HepG2 (cell line): ENCODE results near the gene NOXO1. TPM values are rescaled to one million over a fixed set of nuclear protein-coding genes. Genes with fewer than 3 reads are reported as not detected.

Experiments used
- ARNTL ChIP-seq: sonication (generic); formaldehyde crosslinking; IDR thresholded peaks from 2 replicates; pipeline ENCODE4 v1.4.0; 2020; ENCODE audit warnings: mild to moderate bottlenecking, missing genetic modification reagents
- DR1 ChIP-seq: sonication (generic); formaldehyde crosslinking; IDR thresholded peaks from 2 replicates; pipeline ENCODE4 v1.8.0; 2021; ENCODE audit warnings: mild to moderate bottlenecking, missing genetic modification reagents, inconsistent platforms
- E2F2 ChIP-seq: sonication (generic); formaldehyde crosslinking; IDR thresholded peaks from 2 replicates; pipeline ENCODE4 v1.4.0; 2020; ENCODE audit warnings: missing genetic modification reagents, borderline replicate concordance
- FOXA3 ChIP-seq: IDR thresholded peaks from 2 replicates; pipeline ENCODE4 v1.6.1; 2016; ENCODE audit warnings: missing genetic modification reagents, missing compliant biosample characterization
- HDAC1 ChIP-seq: sonication (generic); formaldehyde crosslinking; IDR thresholded peaks from 2 replicates; pipeline ENCODE4 v1.5.1; 2020; ENCODE audit warnings: mild to moderate bottlenecking, missing genetic modification reagents
- IKZF4 ChIP-seq: sonication (generic); formaldehyde crosslinking; IDR thresholded peaks from 2 replicates; pipeline ENCODE4 v1.5.1; 2020; ENCODE audit warnings: borderline replicate concordance, mild to moderate bottlenecking, low read depth, missing genetic modification reagents; ENCODE audit errors: not compliant biosample characterization
- MAFG ChIP-seq: sonication (generic); formaldehyde crosslinking; IDR thresholded peaks from 2 replicates; pipeline ENCODE4 v1.5.1; 2020; ENCODE audit warnings: mild to moderate bottlenecking, missing genetic modification reagents
- MEIS2 ChIP-seq: sonication (generic); formaldehyde crosslinking; IDR thresholded peaks from 2 replicates; pipeline ENCODE4 v1.9.0; 2021; ENCODE audit warnings: mild to moderate bottlenecking, missing genetic modification reagents
- NCOR1 ChIP-seq: fragments of 200-600 bp; sonication (generic); IDR thresholded peaks from 2 replicates; pipeline ENCODE4 v1.7.0; 2017; ENCODE audit warnings: antibody characterized with exemption, low read length, borderline replicate concordance
- PLSCR1 ChIP-seq: sonication (generic); formaldehyde crosslinking; IDR thresholded peaks from 2 replicates; pipeline ENCODE4 v1.5.0; 2020; ENCODE audit warnings: missing genetic modification reagents, mild to moderate bottlenecking, borderline replicate concordance
- SAFB2 ChIP-seq: sonication (generic); formaldehyde crosslinking; IDR thresholded peaks from 2 replicates; pipeline ENCODE4 v1.5.1; 2020; ENCODE audit warnings: missing genetic modification reagents, low read depth, mild to moderate bottlenecking, borderline replicate concordance
- SMAD9 ChIP-seq: sonication (generic); formaldehyde crosslinking; IDR thresholded peaks from 2 replicates; pipeline ENCODE4 v1.5.1; 2020; ENCODE audit warnings: mild to moderate bottlenecking, missing genetic modification reagents
- TFE3 ChIP-seq: IDR thresholded peaks from 2 replicates; pipeline ENCODE4 v1.6.1; 2016
- TIGD3 ChIP-seq: sonication (generic); formaldehyde crosslinking; IDR thresholded peaks from 2 replicates; pipeline ENCODE4 v1.5.1; 2020; ENCODE audit warnings: mild to moderate bottlenecking, missing genetic modification reagents, borderline replicate concordance
- ZFP62 ChIP-seq: sonication (generic); formaldehyde crosslinking; IDR thresholded peaks from 2 replicates; pipeline ENCODE4 v1.4.0; 2020; ENCODE audit warnings: missing genetic modification reagents
- ZFY ChIP-seq: sonication (generic); formaldehyde crosslinking; IDR thresholded peaks from 2 replicates; pipeline ENCODE4 v1.4.0; 2020; ENCODE audit warnings: missing genetic modification reagents
- ZNF337 ChIP-seq: sonication (generic); formaldehyde crosslinking; IDR thresholded peaks from 2 replicates; pipeline ENCODE4 v1.5.1; 2020; ENCODE audit warnings: missing genetic modification reagents, low read depth, mild to moderate bottlenecking, borderline replicate concordance
- ZNF569 ChIP-seq: sonication (generic); formaldehyde crosslinking; IDR thresholded peaks from 2 replicates; pipeline ENCODE4 v1.5.0; 2020; ENCODE audit warnings: mild to moderate bottlenecking, missing genetic modification reagents, moderate library complexity, borderline replicate concordance
- ZNF616 ChIP-seq: sonication (generic); formaldehyde crosslinking; IDR thresholded peaks from 2 replicates; pipeline ENCODE4 v1.5.0; 2020; ENCODE audit warnings: low read depth, mild to moderate bottlenecking, missing genetic modification reagents
- ZNF775 ChIP-seq: sonication (generic); formaldehyde crosslinking; IDR thresholded peaks from 2 replicates; pipeline ENCODE4 v1.4.0; 2020; ENCODE audit warnings: missing genetic modification reagents, mild to moderate bottlenecking, moderate library complexity, borderline replicate concordance
- ZSCAN22 ChIP-seq: sonication (generic); formaldehyde crosslinking; IDR thresholded peaks from 2 replicates; pipeline ENCODE4 v1.4.0; 2020; ENCODE audit warnings: mild to moderate bottlenecking, missing genetic modification reagents
- ZSCAN29 ChIP-seq: sonication (generic); formaldehyde crosslinking; conservative IDR thresholded peaks from 2 replicates; pipeline ENCODE4 v1.4.0; 2020; ENCODE audit warnings: mild to moderate bottlenecking, missing genetic modification reagents
- polyA plus RNA-seq, 8 experiments: library from polyadenylated mRNA; depleted of rRNA in 3 of 8; stranded (reverse) in 7 of 8; unstranded in 1 of 8; fragments of >200 nt; fragmentation: Illumina TruSeq in 4 of 8; extraction: Trizol in 4 of 8; gene quantifications; 2 replicates each; pipeline versions ENCODE4 v1.2.1 to v1.2.3, GENCODE V29; 2011 to 2016; ENCODE audit warnings: low read depth in 4 of 8, missing spikeins in 1 of 8, mixed read lengths in 1 of 8; ENCODE audit not compliant: insufficient read depth in 1 of 8
- total RNA-seq, 5 experiments: library from RNA; depleted of rRNA; stranded (reverse); fragments of >200 nt; fragmentation: Illumina TruSeq; extraction: Trizol; gene quantifications; 2 replicates each; pipeline ENCODE4 v1.2.3, GENCODE V29; 2016; ENCODE audit warnings: low read depth in 1 of 5

Gene NOXO1
- total and polyA plus RNA-seq, 2 of the 13 experiments (the other 11 are each of a cell fraction or from before 2014, with no cell fraction given) = 0.69 to 1.4 TPM

- TF ChIP-seq TFE3 (CRISPR knock-in tag) = no peak
- TF ChIP-seq HDAC1 (CRISPR knock-in tag) = peak; percentile 75
- no peak for TF ChIP-seq ZFP62 (CRISPR knock-in tag)
- no peak for TF ChIP-seq SAFB2 (CRISPR knock-in tag)
- no peak; the same call in 1 of the 2 replicates for TF ChIP-seq ZSCAN29 (CRISPR knock-in tag)
- TF ChIP-seq IKZF4 (CRISPR knock-in tag) = no peak
- peak; percentile 72 for TF ChIP-seq ZFY (CRISPR knock-in tag)
- no peak for TF ChIP-seq ZNF569 (CRISPR knock-in tag)
- no peak; the same call in 1 of the 2 replicates for TF ChIP-seq DR1
- TF ChIP-seq E2F2 (CRISPR knock-in tag) = no peak
- no peak for TF ChIP-seq ZNF616 (CRISPR knock-in tag)
- no peak for TF ChIP-seq FOXA3 (CRISPR knock-in tag)
- no peak for TF ChIP-seq SMAD9 (CRISPR knock-in tag)
- no peak for TF ChIP-seq NCOR1
- TF ChIP-seq ARNTL (CRISPR knock-in tag) = no peak
- TF ChIP-seq MAFG (CRISPR knock-in tag) = no peak
- no peak for TF ChIP-seq ZNF775 (CRISPR knock-in tag)
- no peak for TF ChIP-seq ZNF337 (CRISPR knock-in tag)
- no peak for TF ChIP-seq MEIS2 (CRISPR knock-in tag)
- TF ChIP-seq PLSCR1 (CRISPR knock-in tag) = no peak
- TF ChIP-seq TIGD3 (CRISPR knock-in tag) = no peak
- TF ChIP-seq ZSCAN22 (CRISPR knock-in tag) = no peak
These were observed 48.9 kb downstream of the NOXO1 start (continued) for GRCh38 chr16:1932050-1933028.
